Omental fat pad (tissue), 4 donors: ENCODE data around the gene ITGB1. TPM values are rescaled to one million over a fixed set of nuclear protein-coding genes. Genes with fewer than 3 reads are reported as not detected.

Experiments
- ATAC-seq: fragments of 150-250 bp; one replicate; pipeline ENCODE4 v1.9.1; 2016; ENCODE audit warnings: mild to moderate bottlenecking, moderate library complexity; ENCODE audit not compliant: low FRiP score
- DNase-seq: peaks from one replicate; pipeline ENCODE4 v3.0.0-alpha.2; 2019; ENCODE audit warnings: low spot score
- CTCF ChIP-seq, 3 donors: fragments of 450-650 bp; IDR thresholded peaks; one replicate each; pipeline ENCODE4 v1.5.1; 2016 to 2017; ENCODE audit warnings: antibody characterized with exemption in 3 of 3, mild to moderate bottlenecking in 3 of 3, moderate library complexity in 2 of 3
- total RNA-seq, 4 donors: library from RNA; depleted of rRNA; stranded (reverse); fragments of >200 nt; gene quantifications; one replicate each; pipeline ENCODE4 v1.1.0, GENCODE V29; 2016

ITGB1 gene
- total RNA-seq, 4 donors from 2014 or later, result 527 to 873 (median 677) TPM

- no peak for ATAC-seq
- no peak for DNase-seq
- TF ChIP-seq CTCF (IDR thresholded peaks at IDR 0.05), result no peak
Observed at GRCh38 chr10:32949221-32949678, 8.8 kb downstream of the ITGB1 start.

DNA sequence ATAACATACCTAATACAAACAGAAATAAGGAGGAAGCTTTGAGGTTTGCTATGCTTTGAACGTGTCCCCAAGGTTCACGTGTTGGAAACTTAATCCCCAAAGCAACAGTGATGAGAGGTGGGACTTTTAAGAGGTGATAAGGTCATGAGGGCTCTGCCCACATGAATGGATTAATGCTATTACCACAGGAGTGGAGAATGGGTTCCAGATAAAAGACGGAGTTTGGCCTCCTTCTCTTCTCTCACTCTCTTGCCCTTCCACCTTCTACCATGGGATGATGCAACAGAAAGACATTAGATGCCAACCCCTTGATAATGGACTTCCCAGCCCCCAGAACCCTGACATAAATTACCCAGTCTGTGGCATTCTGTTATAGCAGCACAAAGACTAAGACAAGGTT is 9.6 kb downstream of the ITGB1 start:
- no peak for DNase-seq
- no peak for ATAC-seq
- TF ChIP-seq CTCF (IDR thresholded peaks at IDR 0.05), result no peak

DNA sequence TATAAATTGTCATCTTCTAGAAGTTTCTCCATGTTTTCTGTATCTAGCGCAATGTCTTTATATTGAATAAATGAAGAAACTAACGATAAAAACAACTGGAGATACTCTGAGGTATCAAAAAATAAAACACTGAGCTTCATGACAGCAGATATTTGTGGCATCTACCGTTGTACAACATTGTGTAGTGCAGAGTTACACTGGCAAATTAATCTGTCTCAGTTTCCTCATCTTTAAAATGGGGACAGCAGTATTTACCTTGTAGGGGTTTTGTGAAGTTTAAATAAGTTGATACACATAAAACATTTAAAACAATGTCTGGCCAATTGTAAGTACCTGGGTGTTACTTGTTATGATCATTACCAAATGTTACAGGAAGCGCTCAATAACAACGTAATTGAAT is 10.4 kb downstream of the ITGB1 start:
- ATAC-seq, result no peak
- no peak for DNase-seq
- no peak for TF ChIP-seq CTCF (IDR thresholded peaks at IDR 0.05)

- TF ChIP-seq CTCF (IDR thresholded peaks at IDR 0.05), result no peak
- DNase-seq (no peak), ATAC-seq (no peak)
Observed at GRCh38 chr10:32946108-32946507, 11.9 kb downstream of the ITGB1 start.

- ATAC-seq, result peak; percentile 41
- DNase-seq, result no peak
- no peak for TF ChIP-seq CTCF (IDR thresholded peaks at IDR 0.05)
Observed at GRCh38 chr10:32943854-32944661, 14.0 kb downstream of the ITGB1 start.

DNA sequence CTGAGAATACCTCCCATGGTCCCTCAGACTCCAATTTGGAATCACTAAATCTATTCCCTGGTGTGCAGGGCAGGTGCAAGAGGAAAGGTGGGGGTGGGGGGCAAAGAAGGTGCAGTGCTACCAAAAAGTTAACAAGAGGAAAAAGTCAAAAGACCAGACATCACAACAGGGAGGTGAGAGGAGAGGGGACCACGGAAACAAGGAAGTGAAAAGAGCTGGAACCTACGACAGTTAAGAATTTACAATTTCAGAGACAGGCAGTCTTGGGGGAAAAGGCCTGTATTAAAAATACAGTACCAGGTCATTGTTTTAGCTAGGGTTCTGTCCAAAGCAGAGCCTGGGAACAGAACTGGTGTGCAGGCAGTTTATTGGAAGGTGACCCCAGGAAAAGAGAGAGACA is 14.6 kb downstream of the ITGB1 start:
- DNase-seq, result no peak
- ATAC-seq, result no peak

More for the DNA sequence above, 14.6 kb downstream of the ITGB1 start:
- TF ChIP-seq CTCF (IDR thresholded peaks at IDR 0.05), result no peak
